Left colon (tissue), 2 donors: ENCODE measurements around the gene FRMD3. TPM values are rescaled to one million over a fixed set of nuclear protein-coding genes. Genes with fewer than 3 reads are reported as not detected.

Experiments used
- ATAC-seq: fragments of 200-7000 bp; cut with Tn5 transposase; one replicate; pipeline ENCODE4 v1.9.1; 2020; ENCODE audit warnings: mild to moderate bottlenecking, moderate library complexity
- DNase-seq, 2 donors: peaks; one replicate each; pipeline ENCODE4 v3.0.0-alpha.2; 2020
- intact Hi-C, 2 donors: fragments of 100-400 bp; cut with DNase I in 1 of 2; cut with micrococcal nuclease in 1 of 2; formaldehyde crosslinking; loops; one replicate each; pipeline versions ENCODE4 v1.11.2 to v1.14.0; 2022; cut with DNase I, micrococcal nuclease
- long read RNA-seq: library from polyadenylated mRNA; unstranded; transcript quantifications from one replicate; pipeline ENCODE4 v2.0.0, GENCODE V29; 2021
- total RNA-seq, 2 donors: library from RNA; stranded (reverse); fragmentation: NEBNext Ultra II Directional; extraction: Animal tissue kit (Norgen Biotek cat#: 25700); gene quantifications; one replicate each; pipeline ENCODE4 v1.2.1, GENCODE V29; 2021
- donor health status: DM: no; HTN: no; CAD: no.
- donor health status: DM: yes; HTN: yes; CAD: no.

Gene FRMD3
- 10 to 100 TPM; 23.8 to 32.4 TPM for total RNA-seq
- long read RNA-seq, full-length matches to known transcripts, result 72 of 93 reads
- long read RNA-seq, partial matches to known transcripts, result 4 of 93 reads
- long read RNA-seq, other reads (novel, unspliced or antisense), result 17 of 93 reads

DNA sequence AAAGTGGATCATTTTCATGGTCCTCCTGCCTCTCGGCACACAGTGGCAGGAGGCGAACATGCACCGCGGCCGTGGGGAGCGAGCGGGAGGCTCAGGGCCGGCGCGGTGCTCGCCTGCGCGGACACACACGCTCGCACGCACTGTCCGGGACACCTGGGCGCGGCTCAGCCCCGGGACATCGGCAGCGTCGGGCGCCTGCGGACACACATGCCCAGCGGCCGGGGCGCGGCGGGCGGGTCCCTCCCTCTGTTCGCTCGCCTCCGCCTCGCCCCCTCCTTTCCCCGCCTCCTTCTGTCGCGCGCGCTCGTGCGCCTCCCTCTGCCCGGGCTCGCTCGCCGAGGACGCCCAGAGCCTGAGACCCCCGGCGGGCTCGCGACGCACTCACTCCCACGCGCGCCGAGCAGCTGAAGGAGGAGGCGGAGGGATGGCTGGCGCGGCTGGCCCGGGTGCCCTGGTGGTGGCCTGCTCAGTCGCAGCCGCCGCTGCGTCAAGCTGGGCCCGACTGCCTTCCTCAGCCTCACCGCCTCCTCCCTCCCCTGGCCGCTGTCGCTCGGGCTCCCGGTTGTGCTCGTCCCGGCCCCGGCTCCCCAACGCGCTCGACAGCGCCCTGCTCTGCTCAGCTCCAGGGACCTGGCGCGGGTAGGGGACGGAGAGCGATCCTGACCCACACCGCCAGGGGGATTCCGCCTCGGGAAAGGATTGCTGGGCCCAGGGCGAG lies at the start of gene FRMD3:
FRMD3 (minus strand) TSS at position 230 of the 718 bp plus-strand sequence; CDS start at position 60, 170 bp downstream.
- intact Hi-C loops, result no loop called here
- DNase-seq, result peak; percentile 69 to 79
- peak; percentile 93 for ATAC-seq

DNA sequence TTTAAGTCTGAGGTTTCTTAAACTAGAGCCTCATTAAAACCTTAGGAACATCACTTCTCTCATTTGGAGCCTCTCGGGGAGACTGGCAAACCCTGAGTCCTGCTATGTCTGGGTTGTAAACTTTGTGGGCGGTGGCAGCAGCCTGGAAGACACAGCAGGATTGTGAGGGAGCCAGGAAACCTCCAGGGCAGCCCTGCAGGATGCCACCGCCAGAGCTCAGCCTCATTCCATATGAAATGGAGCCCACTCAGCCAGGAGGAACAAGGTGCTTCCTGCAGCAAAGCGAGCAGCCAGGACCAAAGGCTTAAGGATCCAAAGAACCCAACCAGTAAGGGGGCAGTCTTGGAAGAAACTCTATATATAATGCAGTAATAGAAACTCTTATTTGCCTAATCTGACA lies 46.8 kb upstream of the FRMD3 start:
- DNase-seq, result no peak
- intact Hi-C loops, result no loop called here
- ATAC-seq, result no peak

DNA sequence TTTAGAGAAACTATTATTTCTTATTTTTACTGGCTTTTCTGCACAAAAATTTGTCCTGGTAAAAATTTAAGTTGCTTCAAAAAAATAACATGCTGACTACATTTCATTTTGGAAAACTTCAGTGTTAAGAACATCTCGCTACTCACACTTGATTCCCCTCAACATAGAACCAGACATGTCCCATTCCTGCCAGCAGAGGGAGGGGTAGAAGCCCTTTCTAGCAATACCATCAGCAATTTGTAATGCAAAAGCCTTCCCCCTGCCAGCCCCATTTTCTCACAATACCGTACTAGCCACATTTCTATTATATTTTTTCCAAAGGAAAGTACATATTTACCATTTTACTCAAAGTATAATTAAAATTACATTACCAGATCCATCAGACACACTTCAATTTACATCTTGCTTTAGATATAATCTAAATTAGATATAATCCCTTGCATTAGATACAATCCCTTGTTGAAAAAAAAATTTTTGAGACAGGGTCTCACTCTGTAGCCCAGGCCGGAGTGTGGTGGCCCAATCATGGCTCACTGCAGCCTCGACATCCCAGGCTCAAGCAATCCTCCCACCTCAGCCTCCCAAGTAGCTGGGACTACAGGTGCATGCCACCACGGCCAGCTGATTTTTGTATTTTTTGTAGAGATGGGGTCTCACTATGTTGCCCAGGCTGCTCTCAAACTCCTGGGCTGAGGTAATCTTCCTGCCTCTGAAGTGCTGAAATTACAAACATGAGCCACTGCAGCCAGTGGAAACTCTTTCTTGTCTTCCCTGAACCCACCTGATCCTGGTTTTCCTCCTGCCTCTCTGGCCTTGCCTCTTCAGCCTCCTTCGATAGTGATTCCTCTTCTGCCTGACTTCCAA lies 45.2 kb upstream of the FRMD3 start:
- peak; percentile 70 for ATAC-seq
- DNase-seq, result peak in 1 of 2 donors; percentile 48
- intact Hi-C loops, result no loop called here

DNA sequence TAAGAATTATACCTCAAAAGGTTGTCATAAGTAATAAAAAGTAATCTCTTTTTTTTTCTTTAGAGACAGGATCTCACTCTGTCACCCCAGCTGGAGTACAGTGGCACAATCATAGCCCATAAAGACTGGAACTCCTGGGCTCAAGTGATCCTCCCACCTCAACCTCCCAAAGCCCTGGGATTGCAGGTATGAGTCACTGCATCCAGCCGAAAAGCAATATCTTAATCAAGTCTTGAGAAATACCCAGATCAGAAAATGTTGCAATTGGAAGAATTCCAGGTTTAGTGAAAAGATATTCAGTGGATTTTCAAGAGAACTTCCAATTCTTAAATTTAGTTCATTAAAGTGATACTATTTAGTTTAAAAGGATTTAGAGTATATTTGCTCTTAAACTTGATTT lies 43.8 kb upstream of the FRMD3 start:
- intact Hi-C loops, result no loop called here
- no peak for DNase-seq
- ATAC-seq, result no peak

DNA sequence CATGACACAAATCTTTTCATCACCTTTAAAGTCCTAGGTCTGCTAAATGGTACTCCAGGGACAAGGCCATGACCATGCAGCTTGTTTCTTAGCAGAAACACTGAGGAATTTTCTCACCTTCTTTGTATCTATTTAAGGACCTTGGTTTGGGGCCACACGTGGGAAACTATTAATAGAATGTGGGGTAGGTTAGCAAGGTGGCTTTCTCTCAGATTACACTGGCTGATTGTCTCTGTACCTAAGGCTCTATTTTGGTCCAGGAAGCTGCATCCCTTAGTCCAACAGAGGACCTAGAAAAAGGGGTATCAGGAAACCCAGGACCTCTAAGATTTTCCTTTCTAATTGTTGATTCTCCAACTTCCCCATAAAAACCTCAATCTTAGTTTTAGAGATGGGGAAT lies 36.3 kb upstream of the FRMD3 start:
- DNase-seq (no peak), ATAC-seq (no peak)
- intact Hi-C loops, result no loop called here

DNA sequence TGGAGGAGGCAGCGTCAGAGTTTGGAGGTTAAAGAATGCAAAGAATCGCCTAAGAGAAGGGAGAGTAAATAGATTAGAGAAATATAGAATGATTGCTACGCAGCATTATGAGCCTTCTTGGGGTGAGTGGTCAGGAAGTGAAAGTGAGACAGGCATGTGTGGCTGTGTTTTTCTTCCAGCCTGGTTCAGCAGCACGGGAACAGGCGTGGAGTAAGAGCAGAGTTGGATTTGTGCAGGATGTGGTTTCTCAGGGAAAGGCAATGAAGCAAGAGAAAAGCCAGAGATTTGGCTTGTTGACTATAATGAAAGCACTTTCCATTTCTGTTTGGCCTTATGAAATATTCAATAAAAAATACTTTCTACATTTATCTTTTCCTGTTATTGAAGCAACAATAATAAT lies 34.3 kb upstream of the FRMD3 start:
- DNase-seq, result no peak
- intact Hi-C loops, result no loop called here
- no peak for ATAC-seq

DNA sequence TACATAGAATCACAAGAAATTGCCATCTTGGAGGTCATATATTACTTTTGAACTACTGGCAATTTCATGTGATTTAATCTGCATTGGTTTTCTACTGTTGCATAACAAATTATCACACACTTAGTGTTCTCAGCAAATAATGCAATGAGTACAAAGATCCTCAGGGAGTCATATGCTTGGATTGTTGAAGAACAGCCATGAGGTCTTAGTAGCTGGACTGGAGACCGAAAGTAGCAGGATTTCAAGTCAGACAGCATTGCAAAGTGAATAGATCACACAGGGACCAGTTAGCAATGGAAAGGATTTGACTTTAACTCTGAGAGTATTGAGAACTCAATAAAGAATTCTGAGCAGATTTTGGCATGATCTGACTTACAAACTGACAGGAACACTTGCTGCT lies 32.2 kb upstream of the FRMD3 start:
- ATAC-seq, result no peak
- DNase-seq, result no peak
- intact Hi-C loops, result no loop called here

DNA sequence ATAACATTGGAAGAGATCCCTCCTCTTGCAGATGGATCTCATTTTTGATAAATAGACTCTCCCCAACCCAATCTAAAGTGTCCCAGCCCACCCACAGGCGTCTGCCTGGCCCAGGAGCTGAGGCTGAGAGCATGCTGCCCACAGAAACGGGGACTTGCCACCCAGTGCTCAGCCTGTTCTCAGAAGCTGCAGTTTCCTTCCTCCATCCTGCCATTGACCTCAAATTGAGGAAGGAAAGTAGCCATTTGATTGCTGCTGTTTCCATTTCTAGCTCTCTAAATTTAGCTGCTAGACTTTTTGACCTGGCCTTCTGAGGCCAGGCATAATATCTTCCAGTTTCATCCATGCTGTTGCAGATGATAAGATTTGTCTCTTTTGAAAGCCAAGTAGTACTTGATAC lies 31.1 kb upstream of the FRMD3 start:
- intact Hi-C loops, result no loop called here
- no peak for ATAC-seq
- DNase-seq, result no peak

DNA sequence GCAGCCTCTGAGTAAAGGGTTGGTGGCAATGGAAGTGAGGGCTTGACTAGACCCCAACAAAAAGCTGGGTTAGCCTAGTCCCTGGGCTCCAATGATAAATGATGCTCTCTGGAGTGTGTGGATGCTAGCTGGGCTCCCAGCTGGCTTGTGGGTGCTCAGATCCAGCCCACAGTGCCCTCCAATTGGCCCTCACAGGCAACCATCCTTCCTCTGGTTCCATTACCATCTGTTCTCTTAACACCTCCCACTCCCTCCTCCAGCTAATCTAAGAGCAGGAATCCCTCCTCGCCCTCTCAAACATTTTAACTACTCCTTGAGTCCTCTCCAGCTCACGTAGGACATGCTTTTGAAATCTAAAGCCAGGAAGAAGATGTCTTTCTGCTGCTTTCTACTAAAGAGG lies 25.2 kb upstream of the FRMD3 start:
- no peak for ATAC-seq

DNA sequence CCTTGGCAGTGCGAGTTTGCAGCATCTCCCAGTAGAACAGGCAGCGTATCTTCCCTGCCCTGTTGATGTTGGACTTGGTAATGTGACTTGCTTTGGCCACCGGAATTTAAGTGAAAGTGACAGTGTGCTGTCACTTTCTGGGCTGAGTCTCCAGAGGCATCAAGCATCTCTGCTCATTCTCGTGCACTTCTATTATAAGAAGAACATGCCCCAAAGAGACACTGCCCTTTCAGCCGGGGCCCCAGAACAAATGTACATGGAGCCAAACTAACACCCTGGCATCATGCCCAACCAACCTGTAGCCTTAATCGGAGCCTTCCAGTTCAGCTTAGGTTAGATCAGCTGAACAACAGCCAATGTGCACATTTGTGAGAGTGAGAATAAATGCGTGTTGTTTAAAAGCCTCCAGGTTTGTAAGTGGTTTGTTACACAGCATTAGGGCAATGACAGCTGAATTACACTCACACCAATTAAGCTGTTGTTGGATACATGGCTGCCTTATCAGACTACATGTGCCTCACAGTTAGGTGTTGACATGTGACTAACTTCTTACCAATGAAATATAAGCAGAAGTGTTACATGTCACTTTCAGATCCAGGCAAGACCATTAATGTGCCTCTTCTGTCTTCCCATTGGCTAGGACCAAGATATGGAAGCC lies 22.1 kb upstream of the FRMD3 start:
- intact Hi-C loops, result no loop called here
- ATAC-seq, result no peak

More for the DNA sequence above, 25.2 kb upstream of the FRMD3 start:
- intact Hi-C loops, result no loop called here
- DNase-seq, result no peak

DNA sequence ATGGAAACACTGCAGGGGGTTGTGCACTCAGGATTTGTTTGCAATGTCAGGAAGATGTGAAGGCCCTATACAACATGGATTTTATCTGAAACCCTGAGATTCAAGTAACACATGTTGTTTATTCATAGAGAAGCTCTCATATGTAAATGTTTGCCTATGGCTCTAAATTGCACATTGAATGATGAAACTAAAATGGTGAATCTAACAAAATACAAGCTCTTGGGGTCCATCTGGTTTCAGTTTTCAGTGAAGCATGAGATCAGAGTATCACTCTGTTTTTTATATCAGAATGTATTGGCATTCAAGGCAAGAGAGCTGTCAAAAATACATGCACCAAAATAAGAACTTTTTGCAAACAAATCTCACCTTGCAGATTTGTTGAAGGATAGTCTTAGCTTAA lies 19.6 kb upstream of the FRMD3 start:
- ATAC-seq (no peak), DNase-seq (no peak)
- intact Hi-C loops, result no loop called here

More for the DNA sequence above, 22.1 kb upstream of the FRMD3 start:
- DNase-seq, result no peak

DNA sequence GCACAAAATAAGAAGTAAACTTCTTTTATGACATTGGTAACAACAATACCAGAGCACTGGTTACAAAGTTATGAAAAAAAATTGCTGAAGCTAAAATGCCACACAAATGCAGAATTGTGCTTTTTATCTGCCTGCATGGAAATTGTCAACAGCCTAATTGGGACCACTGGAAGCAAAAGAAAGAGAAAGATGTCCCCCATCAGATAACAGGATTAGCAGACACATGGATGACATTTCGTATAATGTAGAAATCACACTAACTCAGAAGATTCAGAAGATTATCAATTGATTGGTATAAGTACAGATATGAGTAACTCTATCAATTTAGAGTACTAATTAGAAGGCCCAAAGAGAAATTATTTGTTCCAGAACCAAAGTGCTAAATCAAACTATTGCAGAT lies 19.1 kb upstream of the FRMD3 start:
- intact Hi-C loops, result no loop called here
- ATAC-seq (no peak), DNase-seq (no peak)

DNA sequence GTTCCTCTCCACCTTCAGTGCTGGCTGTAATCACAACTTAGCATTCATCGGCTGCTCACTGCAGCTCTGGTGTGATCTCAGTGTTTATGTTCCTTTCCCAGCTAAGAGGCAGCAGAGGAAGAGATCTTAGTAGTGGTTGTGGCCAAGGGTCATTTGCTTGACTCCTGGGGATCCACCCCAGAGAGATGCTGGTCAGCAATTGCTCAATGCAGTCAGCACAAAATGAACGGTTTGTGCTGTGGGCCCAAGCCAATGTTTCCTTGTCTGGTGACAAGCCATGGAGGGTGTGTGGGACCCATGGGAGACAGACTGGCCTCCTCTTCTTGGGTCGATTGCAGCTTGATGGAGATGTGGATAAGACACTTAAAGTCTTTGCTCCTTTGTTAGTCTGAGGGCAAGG lies 16.1 kb upstream of the FRMD3 start:
- ATAC-seq (no peak), DNase-seq (no peak)
- intact Hi-C loops, result no loop called here

DNA sequence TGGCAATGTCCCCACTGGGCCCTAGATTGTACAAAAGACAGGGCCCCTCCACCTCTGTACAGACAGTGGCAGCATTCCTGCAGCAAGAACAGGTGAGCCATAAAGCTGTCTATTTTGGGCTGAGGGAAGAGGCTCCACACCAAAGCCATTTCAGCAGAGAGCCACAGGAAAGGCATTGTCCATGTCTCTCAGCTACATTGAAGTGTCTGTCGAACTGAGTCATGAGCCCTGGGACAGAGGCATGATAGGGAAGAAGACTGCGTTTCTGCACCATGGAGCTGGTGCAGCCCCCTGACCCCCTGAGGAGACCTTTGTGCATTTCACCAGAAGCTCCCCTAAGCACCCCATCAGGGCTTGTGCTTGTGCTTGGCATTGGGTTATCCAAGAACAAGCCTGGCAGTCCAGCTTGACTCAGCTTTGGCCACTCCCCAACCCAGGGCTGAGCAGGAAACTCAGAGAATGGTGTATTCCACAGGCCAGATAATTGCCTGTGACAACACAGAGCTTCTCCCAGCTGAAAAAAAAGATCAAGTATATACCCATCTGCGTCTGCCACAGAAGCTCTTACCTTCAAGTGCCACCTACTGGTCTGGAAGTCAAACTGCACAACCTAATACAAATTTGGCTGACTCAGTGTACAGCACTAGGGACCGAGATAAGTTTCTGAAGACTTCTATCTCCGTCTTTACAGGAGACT lies 5.9 kb upstream of the FRMD3 start:
- intact Hi-C loops, result loop anchor here in 1 of 2 donors (10.0 kb wide), 1 partner anchor 209 kb away; no protein-coding TSS in a partner anchor
- peak; percentile 30 to 51 for DNase-seq
- ATAC-seq, result peak; percentile 100

DNA sequence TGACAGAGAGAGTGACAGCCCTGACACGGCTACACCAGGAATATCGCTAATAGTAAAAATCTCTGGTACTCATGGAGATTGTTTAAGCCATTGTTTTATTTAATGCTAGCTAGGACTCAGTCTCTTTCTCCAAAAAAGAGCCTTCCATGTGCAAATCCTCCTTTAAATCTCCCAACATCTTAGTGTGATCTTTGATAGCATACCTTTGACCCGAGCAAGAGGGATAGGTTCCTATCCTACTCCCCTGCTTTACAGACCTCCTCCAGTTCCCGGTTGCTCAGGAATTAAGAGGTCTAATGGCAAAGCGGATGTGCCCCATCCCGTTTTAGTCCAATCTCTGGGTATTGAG lies 663 bp upstream of the FRMD3 start:
- ATAC-seq (no peak), DNase-seq (no peak)
- intact Hi-C loops, result no loop called here

DNA sequence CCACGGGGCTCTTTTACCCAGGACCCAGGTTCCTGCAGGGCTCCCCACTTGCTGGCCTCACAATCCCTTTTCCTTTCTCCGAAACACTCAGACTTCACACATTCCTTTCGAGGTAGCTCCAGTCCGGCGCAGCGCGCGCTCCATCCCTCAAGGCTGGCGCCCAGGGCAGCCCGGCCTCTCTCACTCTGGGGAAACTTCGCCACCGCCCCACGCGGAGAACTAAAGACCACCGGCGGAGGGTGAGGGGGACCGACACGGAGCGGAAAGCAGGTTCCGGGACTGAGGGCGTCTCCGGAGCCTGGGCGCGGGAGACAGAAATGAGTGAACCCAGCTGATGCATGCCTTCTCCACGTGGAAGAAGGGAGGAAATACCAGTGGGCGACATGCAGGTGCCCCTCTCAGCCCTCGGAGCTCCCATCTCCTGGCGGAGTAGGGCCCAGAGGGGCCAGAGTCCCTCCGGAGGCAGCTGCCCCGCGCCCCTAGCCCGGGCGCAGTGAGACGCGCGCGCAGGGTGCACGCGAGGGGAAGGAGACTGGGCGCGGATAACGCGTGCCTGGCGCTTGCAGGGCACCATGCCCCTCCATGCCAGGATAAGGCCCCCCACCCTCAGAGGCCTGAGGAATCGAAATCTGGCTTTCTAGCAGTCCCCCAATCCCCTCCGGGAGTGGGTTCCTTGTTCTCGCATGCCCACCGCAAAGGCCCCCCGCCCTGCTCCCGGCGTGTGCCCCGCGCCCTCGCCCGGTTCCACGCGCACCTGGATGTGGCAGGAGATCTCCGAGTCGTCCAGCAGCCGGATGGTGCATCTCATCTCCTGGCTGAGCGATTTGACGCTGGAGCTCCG lies 650 bp downstream of the FRMD3 start:
- intact Hi-C loops, result no loop called here
- DNase-seq, result no peak
- ATAC-seq, result no peak

DNA sequence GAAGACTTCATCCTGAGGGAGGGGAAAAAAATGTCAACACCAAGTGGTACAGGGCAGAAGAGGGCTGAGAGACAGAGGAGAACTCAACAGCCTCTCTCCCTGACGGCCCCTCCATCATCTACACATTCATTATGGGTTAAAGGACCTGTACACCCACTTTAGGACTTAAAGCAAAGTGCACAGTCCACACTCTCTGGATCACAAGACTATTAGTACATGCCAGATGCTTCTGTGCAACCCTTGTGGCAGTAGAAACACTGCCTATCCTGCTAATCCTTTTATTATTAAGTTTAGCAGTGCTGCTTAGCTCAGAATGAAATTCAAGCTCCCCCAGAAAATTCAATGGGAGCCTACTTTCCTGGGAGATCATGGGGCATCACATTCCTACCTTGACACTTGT lies 1.9 kb downstream of the FRMD3 start:
- DNase-seq (no peak), ATAC-seq (no peak)
- intact Hi-C loops, result no loop called here

DNA sequence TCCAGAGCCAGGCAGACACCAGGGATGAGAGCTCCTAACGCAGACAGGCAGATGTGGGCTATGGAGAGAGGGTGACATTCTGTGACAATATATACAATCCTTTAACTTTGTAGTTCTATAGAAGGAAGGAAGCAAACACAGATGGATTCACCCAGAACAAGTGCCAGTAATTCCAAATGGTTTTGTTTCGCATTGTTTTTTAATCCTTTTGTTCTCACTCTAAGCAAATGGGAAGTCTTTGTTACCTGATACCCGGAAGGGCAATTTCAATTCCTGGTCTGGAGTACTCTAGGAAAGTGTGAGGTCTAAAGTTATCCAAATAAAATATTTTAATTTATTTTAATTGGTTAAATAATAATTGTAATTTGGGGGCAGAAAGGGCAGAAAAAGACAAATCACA lies 2.5 kb downstream of the FRMD3 start:
- intact Hi-C loops, result no loop called here
- ATAC-seq (no peak), DNase-seq (no peak)
